HG03378 (cell line): ENCODE results near the gene ZBTB45.
"Not testable (repeated sequence)": the region's sequence is repeated elsewhere in the genome, so short reads cannot be mapped to it uniquely, and the experiment has no call there.

Source experiments
- ATAC-seq: cut with Tn5 transposase; IDR thresholded peaks from one replicate; pipeline ENCODE4 v1.9.1; 2021; ENCODE audit warnings: mild to moderate bottlenecking, moderate library complexity; ENCODE audit not compliant: unreplicated experiment

The ZBTB45 gene

DNA sequence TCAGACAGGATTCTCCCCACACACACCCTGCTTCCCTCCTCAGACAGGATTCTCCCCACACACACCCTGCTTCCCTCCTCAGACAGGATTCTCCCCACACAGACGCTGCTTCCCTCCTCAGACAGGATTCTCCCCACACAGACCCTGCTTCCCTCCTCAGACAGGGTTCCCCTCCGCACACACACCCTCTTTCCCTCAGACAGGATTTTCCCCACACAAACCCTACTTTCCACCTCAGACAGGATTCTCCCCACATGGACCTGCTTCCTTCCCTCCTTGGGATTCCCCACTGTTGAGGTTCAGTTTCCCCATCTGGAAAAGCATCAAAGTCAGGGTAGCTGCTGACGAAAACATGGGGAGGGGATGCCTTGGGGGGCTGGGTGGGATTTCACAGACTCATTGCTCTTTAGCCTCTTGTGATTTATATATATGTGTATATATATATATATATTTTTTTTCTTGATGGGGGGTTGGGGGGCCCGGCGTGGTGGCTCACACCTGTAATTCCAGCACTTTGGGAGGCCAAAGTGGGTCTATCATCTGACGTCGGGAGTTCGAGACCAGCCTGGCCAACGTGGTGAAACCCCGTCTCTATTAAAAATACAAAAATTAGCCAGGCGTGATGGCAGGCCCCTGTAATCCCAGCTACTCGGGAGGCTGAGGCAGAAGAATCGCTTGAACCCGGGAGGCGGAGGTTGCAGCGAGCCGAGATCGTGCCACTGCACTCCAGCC is 23.2 kb upstream of the ZBTB45 start:
- ATAC-seq = not testable (repeated sequence)

GRCh38 chr19:58539169-58539559 is 19.6 kb upstream of the ZBTB45 start:
- ATAC-seq = not testable (repeated sequence)

DNA sequence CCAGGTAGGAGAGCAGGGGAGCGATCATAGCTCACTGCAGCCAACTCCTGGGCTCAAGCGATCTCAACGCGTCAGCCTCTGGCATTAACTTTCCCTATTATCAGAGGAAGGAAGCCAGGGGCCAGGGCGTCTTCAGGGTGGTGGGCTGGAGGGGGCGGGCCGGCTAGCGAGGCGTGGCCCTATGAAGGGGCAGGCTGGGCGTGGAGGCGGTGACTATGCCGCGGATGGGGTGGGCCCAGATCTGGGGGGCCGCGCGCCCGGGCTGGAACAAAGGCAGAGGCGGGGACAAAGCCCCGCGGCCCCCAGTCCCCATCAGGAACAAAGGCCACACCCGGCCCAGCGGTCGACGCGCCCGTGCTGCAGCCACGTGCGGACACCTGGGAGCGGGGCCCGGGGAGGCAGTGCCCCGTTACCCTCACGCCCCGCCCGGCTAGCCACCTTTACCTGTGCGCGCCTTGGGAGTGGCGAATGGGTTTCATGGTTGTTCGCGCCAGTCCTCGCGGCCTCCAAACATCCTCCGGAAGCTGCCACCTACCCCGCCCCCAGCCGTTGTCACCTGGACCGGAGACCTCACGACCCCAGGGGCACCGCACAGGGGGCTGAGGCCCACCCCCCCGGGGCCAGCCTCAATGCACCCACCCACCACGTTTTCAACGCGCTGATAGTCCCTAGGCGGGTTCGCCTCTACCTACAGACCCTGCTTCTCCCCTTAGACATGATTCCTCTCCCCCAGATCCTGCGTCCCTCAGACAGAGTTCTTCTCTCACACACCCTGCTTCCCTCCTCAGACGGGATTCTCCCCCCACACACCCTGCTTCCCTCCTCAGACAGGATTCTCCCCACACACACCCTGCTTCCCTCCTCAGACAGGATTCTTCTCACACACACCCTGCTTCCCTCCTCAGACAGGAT is 18.9 kb upstream of the ZBTB45 start:
- ATAC-seq = no peak

- no peak for ATAC-seq
Measured at GRCh38 chr19:58536852-58537798, 17.5 kb upstream of the ZBTB45 start.

- ATAC-seq = no peak
Measured at GRCh38 chr19:58535857-58536256, 16.2 kb upstream of the ZBTB45 start.

GRCh38 chr19:58531034-58531840 is 11.6 kb upstream of the ZBTB45 start:
- no peak for ATAC-seq

DNA sequence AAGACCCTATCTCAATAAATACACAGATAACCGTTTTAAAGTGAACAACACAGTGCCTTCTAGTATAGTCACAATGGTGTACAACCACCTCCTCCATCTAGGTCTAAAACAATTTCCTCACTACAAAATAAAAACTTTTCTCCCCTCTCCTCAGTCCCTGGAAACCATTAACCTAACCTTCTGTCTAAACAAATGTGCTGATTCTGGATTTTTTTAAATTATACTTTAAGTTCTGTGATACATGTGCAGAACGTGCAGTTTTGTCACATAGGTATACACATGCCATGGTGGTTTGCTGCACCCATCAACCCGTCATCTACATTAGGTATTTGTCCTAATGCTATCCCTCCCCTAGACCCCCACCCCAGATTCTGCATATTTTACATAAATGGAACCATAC is 9.8 kb upstream of the ZBTB45 start:
- ATAC-seq = no peak

GRCh38 chr19:58522709-58523108 is 3.1 kb upstream of the ZBTB45 start:
- no peak for ATAC-seq

GRCh38 chr19:58521651-58522050 is 2.0 kb upstream of the ZBTB45 start:
- no peak for ATAC-seq

DNA sequence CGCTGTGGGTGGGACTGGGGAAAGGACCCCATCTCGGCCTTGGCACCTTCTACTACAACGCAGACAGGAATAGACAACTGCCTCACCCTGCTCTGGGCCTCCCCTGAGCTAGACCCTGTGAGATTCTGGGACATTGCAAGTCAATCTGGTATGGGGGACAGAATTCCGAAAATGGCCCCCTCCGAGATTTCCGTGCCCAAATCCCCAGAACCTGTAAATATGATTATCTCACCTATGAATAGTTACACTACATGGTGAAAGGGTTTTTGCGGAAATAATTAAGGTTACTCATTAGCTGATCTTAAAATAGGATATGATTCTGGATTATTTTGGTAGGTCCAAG is 618 bp upstream of the ZBTB45 start:
- peak; percentile 3 for ATAC-seq

DNA sequence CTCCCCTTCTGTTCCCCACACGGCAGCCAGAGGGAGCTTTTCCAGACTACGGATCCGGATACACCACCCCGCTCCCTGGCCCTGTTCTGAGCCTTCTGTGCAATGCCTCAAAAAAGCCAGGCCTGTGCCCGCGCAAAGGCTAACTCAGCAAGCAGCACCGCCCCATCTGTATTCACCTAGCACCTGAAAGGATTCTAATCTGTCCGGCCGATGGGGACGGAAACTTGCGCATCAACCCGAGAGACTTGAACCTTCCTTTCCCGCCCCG is 589 bp downstream of the ZBTB45 start:
- peak; percentile 19 for ATAC-seq

GRCh38 chr19:58518256-58519086 is 1.1 kb downstream of the ZBTB45 start:
- ATAC-seq = no peak

DNA sequence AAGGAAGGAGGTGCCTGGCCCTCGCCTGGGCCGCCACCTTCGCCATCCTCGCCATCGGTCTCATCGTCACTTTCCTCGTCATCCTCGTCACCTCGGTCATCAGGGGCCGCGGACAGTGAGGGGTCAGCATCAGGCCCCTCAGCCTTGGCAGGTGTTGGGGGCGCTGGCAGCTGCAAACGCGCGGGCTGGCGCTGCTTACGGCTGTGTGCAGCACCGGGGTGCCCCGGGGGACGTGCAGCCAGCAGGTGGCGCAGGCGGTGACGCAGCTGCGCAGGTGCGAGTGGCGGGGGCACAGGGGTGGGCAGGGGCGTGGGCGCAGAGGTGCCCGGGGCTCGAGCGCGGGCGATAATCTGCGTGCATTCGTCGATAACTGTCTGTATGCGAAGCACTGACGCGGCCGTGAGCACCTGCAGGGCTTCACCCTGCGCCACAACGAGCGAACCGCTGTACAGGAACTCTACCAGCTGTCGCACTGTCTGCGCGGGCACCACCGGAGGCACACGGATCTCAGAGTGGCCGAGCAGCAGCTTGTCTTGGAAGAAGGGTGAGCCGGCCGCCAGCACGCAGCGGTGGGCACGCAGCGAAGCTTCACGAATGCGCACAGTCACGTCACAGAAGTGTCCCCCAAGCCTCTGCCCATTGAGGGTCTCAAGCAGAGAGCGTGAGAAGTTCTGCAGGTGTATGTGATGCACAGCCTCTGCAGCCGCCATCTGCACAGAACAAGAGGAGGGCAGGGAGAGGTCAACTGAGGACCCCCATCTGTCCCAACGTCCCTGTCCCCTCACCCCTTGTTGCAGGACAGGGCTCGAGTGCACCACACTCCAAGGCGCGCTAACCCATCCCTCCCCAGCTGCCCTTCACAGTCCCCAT is 2.4 kb downstream of the ZBTB45 start:
- ATAC-seq = no peak

GRCh38 chr19:58516246-58516836 is 3.3 kb downstream of the ZBTB45 start:
- no peak for ATAC-seq

DNA sequence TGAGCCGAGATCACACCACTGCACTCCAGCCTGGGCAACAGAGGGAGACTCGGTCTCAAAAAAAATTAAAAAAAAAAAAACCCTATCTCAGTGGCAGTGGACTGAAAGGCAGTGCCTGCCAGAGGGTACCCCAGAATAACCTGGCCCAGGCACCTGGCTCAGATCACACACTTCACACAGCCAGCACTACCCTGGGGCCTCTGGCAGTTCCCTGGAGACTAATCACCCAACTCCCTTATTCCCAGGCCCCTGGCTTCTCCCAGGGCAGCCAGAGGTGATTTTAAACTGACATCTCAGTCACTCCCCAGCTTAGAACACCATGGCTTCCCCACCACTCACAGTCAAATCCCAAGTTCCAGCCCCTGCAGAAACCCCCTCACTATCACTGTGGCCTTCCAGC is 4.4 kb downstream of the ZBTB45 start:
- no peak for ATAC-seq

DNA sequence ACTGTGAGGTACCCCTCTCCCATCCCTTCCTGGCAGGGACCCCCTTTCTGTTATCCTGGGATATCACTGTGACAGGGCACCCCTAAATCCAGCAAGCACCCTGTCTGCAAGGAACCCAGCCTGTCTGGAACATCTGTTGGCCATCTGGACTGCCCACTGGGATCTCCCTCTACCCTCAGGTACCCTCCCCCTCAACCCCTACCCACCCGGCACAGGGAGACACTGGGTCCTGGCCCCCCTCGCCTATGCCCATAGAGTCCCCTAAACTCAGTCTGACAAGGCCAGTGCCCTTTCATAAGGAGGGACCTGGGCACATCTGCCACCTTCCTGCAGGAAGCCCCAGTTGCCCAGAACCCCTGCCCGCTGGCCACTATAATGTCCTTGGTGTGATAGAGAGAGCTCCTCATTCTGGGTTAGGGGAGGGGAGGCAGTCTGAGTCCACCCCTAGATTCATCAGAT is 5.0 kb downstream of the ZBTB45 start:
- ATAC-seq = no peak

GRCh38 chr19:58513694-58514563 is 5.7 kb downstream of the ZBTB45 start:
- ATAC-seq = peak; percentile 58
